K562 (cell line): ENCODE measurements around the gene PRR23B. TPM values are rescaled to one million over a fixed set of nuclear protein-coding genes. Genes with fewer than 3 reads are reported as not detected.

Experiments used
- ATAC-seq: fragments of 200-7000 bp; cut with Tn5 transposase; 3 replicates; pipeline ENCODE4 v1.9.1; 2020; ENCODE audit warnings: moderate library complexity
- BruUV-seq: library from RNA; stranded (reverse); fragments of 400-500 nt; replicated peaks from 2 replicates; lab custom pipeline; 2021; lab: Mats Ljungman, UMichigan
- CTCF ChIA-PET: fragments of 300-600 bp; formaldehyde crosslinking; extraction: SDS; loops from one replicate; lab custom pipeline; 2021; ENCODE audit warnings: low intra/inter-chr PET ratio; lab: Yijun Ruan, JAX
- POLR2A ChIA-PET: fragments of 300-600, 350-650 bp; sonication (Branson Sonifier 250); formaldehyde crosslinking; extraction: SDS; loops from one replicate; lab custom pipeline; 2021; ENCODE audit warnings: antibody characterized with exemption, inconsistent platforms; lab: Yijun Ruan, JAX
- DNase-seq, 4 experiments: peaks; one replicate each; pipeline versions ENCODE4 v3.0.0 to v3.0.0-alpha.2; 2011 to 2018; ENCODE audit warnings: low spot score in 3 of 4, mixed read lengths in 3 of 4; ENCODE audit errors: extremely low read depth in 1 of 4
- FAIRE-seq: peaks from 2 replicates; lab custom pipeline; 2011; peaks lifted over from hg19 to GRCh38; lab: Jason Lieb, UNC
- H2AFZ ChIP-seq: 2 replicates; pipeline ENCODE4 v1.6.0; 2011; ENCODE audit warnings: low read depth, low read length, control low read depth, inconsistent platforms
- H3K27ac ChIP-seq: fragments of 200-600 bp; 3 replicates; pipeline ENCODE4 v1.8.0; 2011; ENCODE audit warnings: low read depth, mild to moderate bottlenecking, control low read depth, inconsistent platforms, low read length, moderate library complexity, mixed read lengths; ENCODE audit errors: extremely low read depth
- H3K27me3 ChIP-seq, 2 experiments: fragments of 300-600 bp in 1 of 2; 2 replicates in 1 of 2; 3 replicates in 1 of 2; pipeline versions ENCODE4 v1.6.0 to v1.8.0; 2011; ENCODE audit warnings: inconsistent platforms in 2 of 2, low read length in 2 of 2, mild to moderate bottlenecking in 1 of 2, mixed read lengths in 1 of 2, moderate library complexity in 1 of 2; ENCODE audit not compliant: control insufficient read depth in 2 of 2, insufficient read depth in 2 of 2
- H3K36me3 ChIP-seq: fragments of 300-600 bp; 3 replicates; pipeline ENCODE4 v1.8.0; 2011; ENCODE audit warnings: mild to moderate bottlenecking, low read length, inconsistent platforms; ENCODE audit not compliant: control insufficient read depth, insufficient read depth
- H3K4me1 ChIP-seq, 2 experiments: fragments of 200-600 bp in 1 of 2; replicated peaks in 1 of 2; 2 replicates in 1 of 2; 3 replicates in 1 of 2; pipeline versions ENCODE4 v1.5.1 to v1.8.0; 2011; ENCODE audit warnings: inconsistent platforms in 2 of 2, low read length in 2 of 2, mild to moderate bottlenecking in 1 of 2, mixed read lengths in 1 of 2, moderate library complexity in 1 of 2; ENCODE audit not compliant: control insufficient read depth in 2 of 2, insufficient read depth in 2 of 2
- H3K4me2 ChIP-seq: 2 replicates; pipeline ENCODE4 v1.6.1; 2011; ENCODE audit warnings: low read length, control low read depth, inconsistent platforms, mixed read lengths; ENCODE audit not compliant: insufficient read depth
- H3K4me3 ChIP-seq: fragments of 200-600 bp; sonication (generic), shearing (Covaris generic); 2 replicates; pipeline ENCODE4 v1.5.1; 2016; ENCODE audit warnings: control low read depth, inconsistent platforms
- H3K79me2 ChIP-seq: fragments of 200-600 bp; 3 replicates; pipeline ENCODE4 v1.8.0; 2011; ENCODE audit warnings: low read length, inconsistent platforms; ENCODE audit not compliant: control insufficient read depth, insufficient read depth
- H3K9ac ChIP-seq, 2 experiments: 2 replicates each; pipeline versions ENCODE4 v1.6.0 to v1.6.1; 2011; ENCODE audit warnings: low read depth in 2 of 2, low read length in 2 of 2, control low read depth in 1 of 2, inconsistent platforms in 1 of 2, mild to moderate bottlenecking in 1 of 2, mixed read lengths in 1 of 2; ENCODE audit not compliant: insufficient read depth in 1 of 2
- H3K9me1 ChIP-seq: one replicate; pipeline ENCODE4 v1.6.0; 2011; ENCODE audit warnings: inconsistent platforms, mild to moderate bottlenecking, low read length, moderate library complexity; ENCODE audit not compliant: control insufficient read depth, insufficient read depth
- H3K9me3 ChIP-seq: replicated peaks from 2 replicates; pipeline ENCODE4 v1.5.1; 2011; ENCODE audit warnings: low read depth, low read length, inconsistent platforms; ENCODE audit not compliant: control insufficient read depth, insufficient read depth
- H4K20me1 ChIP-seq: replicated peaks from 2 replicates; pipeline ENCODE4 v1.6.1; 2011; ENCODE audit warnings: low read length, inconsistent platforms, mixed read lengths; ENCODE audit not compliant: control insufficient read depth, insufficient read depth
- PCBP1 ChIP-seq: fragments of 200-400 bp; formaldehyde crosslinking; IDR thresholded peaks from 2 replicates; pipeline ENCODE4 v1.6.1; 2018; ENCODE audit warnings: mild to moderate bottlenecking, low read depth, low read length; ENCODE audit not compliant: poor library complexity, severe bottlenecking
- PRMT5 ChIP-seq: sonication (generic); formaldehyde crosslinking; IDR thresholded peaks from 2 replicates; pipeline ENCODE4 v1.5.0; 2020; ENCODE audit warnings: missing genetic modification reagents
- TFAM ChIP-seq: fragments of 250-450 bp; sonication (Bioruptor Pico); conservative IDR thresholded peaks from 2 replicates; pipeline ENCODE4 v1.5.0; 2021; ENCODE audit warnings: mild to moderate bottlenecking, moderate library complexity
- WGBS: fragments of 100-300 bp; shearing (Covaris generic); methylation state at CpG from one replicate; pipeline ENCODE4 v1.1.6; 2016; ENCODE audit warnings: low coverage, mixed read lengths; ENCODE audit not compliant: insufficient coverage; ENCODE audit errors: missing lambda C conversion rate; 5-methylcytosine and 5-hydroxymethylcytosine counted together
- in situ Hi-C: fragments of 300-500 bp; cut with MboI; formaldehyde crosslinking; loops from 4 replicates; pipeline ENCODE4 v1.15.0; 2018; ENCODE audit warnings: inconsistent platforms, mixed read lengths
- intact Hi-C: fragments of 100-400 bp; cut with micrococcal nuclease; formaldehyde crosslinking; loops from 2 replicates; pipeline ENCODE4 v1.14.2; 2022
- polyA plus RNA-seq, 8 experiments: library from polyadenylated mRNA; depleted of rRNA in 4 of 8; stranded (reverse) in 5 of 8; unstranded in 3 of 8; fragments of >200 nt; fragmentation: Nextera tagmentation in 2 of 8; fragmentation: Illumina TruSeq in 1 of 8; extraction: Ambion mirVana in 2 of 8; extraction: Trizol in 1 of 8; gene quantifications; 2 replicates each; pipeline versions ENCODE4 v1.2.1 to v1.2.3, GENCODE V29; 2011 to 2014; ENCODE audit warnings: inconsistent platforms in 1 of 8, missing spikeins in 1 of 8
- total RNA-seq, 7 experiments: library from RNA; depleted of rRNA in 6 of 7; stranded (reverse); fragments of >200 nt in 6 of 7; fragmentation: Illumina TruSeq in 2 of 7; extraction: Trizol in 2 of 7; gene quantifications; 2 replicates each; pipeline versions ENCODE4 v1.2.1 to v1.2.3, GENCODE V29; 2011 to 2021; ENCODE audit warnings: low replicate concordance in 1 of 7

The PRR23B gene
- total and polyA plus RNA-seq, 9 of the 15 experiments (the other 6 are each of a cell fraction or from before 2014, with no cell fraction given): not detected

GRCh38 chr3:139020036-139020867, 474 bp downstream of the PRR23B start:
- CTCF ChIA-PET: no interaction called here
- H4K20me1 ChIP-seq: no peaks in the 10 kb centered on the region
- H3K4me2 ChIP-seq: no peak overlapping the region
- 70% methylated on average over 12 of the region's 81 CpGs for WGBS
- no peak for FAIRE-seq
- intact Hi-C loops (no loop called here), in situ Hi-C loops (no loop called here)
- no peak for DNase-seq
- no peak overlapping the region for H3K9ac ChIP-seq
- H3K9me3 ChIP-seq: no peaks in the 10 kb centered on the region
- H3K79me2 ChIP-seq: no peaks in the 10 kb centered on the region
- TF ChIP-seq TFAM (CRISPR knock-in tag): no peak
- no peak for TF ChIP-seq PRMT5 (CRISPR knock-in tag)
- TF ChIP-seq PCBP1: peak; percentile 23
- no peak overlapping the region for H2AFZ ChIP-seq
- no peak overlapping the region for H3K27ac ChIP-seq
- no peak for ATAC-seq
- H3K4me3 ChIP-seq: no peak overlapping the region
- no TSS peak for BruUV-seq
- POLR2A ChIA-PET: no interaction called here
- H3K4me1 ChIP-seq: peaks cover 0 to 2% of the 10 kb centered on the region in 2 experiments; a peak in 1 of 5 replicates
- H3K9me1 ChIP-seq: no peaks in the 10 kb centered on the region
- no peaks in the 10 kb centered on the region for H3K27me3 ChIP-seq
- H3K36me3 ChIP-seq: no peaks in the 10 kb centered on the region
